GM18507 (cell line): ENCODE data around the gene CAMK1D.
"Not testable (repeated sequence)": the region's sequence is repeated elsewhere in the genome, so short reads cannot be mapped to it uniquely, and the experiment has no call there.

Experiments used
- DNase-seq: peaks from one replicate; pipeline ENCODE4 v3.0.0; 2011; ENCODE audit warnings: low read depth; ENCODE audit not compliant: insufficient read length; ENCODE audit errors: extremely low spot score
- FAIRE-seq: peaks from 2 replicates; lab custom pipeline; 2011; peaks lifted over from hg19 to GRCh38; lab: Jason Lieb, UNC

Gene CAMK1D

DNA sequence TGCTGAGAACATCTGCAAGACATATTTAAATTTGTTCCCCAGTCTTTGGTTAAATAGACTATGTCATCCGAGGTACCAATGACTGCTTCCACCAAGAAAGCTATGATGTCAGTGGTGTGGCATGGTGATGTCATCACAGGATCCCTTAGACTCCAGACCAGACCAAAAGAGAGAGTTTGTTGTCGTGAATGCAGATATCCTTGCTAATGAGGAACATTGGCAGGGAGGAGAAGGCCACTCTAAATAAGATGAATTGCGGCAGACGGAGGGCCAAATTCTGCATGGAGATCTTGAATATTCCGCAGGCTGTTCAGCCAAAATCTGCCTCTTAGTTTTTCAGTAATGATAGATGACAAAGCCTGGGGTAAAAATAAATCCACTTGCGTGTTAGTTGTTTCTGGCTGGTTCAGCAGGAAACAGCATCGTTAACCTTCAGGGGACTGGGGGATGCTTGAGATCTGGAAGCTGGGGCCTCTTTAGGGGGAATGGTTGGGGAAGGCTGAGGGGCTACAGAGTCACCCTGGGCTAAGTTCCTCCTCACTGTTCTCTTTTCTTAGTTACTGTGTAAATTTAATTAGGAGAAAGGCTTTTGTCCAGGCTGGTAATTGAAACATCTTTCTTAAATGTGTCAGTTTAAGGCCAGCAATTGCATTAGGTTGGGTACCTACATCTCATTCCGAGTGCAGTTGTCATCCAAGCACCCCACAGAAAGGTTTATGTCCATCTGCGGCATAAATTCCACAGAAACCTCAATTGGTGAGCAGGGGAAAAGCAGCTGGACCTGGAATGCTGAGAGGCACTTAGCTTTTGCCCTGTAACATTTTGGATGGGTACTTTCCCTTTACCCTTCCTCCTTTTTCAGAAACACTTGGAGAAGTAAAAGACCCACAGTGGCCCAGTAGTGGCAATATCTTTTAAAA, 11.6 kb upstream of the CAMK1D start:
- DNase-seq (no peak), FAIRE-seq (no peak)

DNA sequence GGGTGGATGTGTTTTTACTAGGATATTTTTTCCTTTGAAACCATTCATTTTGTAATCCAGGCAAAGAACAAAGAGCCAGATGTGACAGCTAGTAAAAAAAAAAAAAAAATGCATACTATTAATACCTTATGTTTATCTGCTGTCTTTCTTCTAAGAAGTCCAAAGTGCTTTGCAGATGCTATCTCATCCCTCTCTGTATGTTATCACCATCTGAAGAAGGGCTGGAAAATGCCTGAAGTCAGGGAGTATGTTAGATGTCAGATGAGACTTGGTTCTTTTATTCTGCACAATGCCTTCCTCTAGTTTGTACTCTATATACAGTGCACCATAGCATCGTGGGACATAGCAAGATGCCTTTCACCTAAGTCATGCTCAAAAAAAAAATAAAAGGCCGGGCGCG, 10.4 kb upstream of the CAMK1D start:
- DNase-seq, result no peak
- FAIRE-seq, result no peak

DNA sequence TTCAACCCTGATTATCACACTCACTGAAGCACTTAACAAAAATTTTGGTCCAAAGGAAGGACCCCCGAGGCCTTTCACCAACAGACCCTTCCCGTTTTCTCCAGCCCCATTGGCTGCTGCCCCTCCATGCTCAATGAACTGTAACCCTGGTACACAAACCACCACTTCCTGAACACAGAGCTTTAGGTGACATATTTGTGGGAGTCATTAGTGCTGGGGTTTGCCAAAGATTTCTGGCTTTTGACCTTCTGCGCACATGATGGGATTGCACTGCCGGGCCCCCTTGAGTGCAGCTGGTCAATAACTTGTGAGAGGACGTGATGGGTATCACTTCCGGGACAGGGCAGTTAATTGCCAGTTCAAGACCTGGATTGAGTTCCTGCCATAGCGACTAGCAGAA, 9.0 kb upstream of the CAMK1D start:
- FAIRE-seq, result peak; percentile 56
- no peak for DNase-seq

DNA sequence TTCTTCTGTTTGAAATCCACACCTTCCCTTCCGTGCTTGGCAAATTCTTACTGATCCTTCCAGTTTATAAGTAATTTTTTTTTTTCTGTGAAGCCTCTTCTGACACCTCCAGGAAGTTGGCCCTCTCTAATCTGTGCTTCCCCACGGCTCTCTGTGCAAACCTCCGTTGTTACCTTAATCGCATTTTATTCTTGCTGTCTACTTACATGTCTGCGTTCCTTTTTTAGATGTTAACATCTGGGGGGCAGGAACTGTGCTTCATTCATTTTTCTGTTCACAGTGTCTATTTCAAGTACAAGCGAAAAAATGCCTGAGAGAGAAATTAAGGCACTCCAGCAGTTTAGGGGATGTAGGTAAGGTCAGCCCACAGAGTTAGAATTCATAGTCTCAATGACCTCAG, 8.4 kb upstream of the CAMK1D start:
- FAIRE-seq (peak; percentile 33), DNase-seq (no peak)

DNA sequence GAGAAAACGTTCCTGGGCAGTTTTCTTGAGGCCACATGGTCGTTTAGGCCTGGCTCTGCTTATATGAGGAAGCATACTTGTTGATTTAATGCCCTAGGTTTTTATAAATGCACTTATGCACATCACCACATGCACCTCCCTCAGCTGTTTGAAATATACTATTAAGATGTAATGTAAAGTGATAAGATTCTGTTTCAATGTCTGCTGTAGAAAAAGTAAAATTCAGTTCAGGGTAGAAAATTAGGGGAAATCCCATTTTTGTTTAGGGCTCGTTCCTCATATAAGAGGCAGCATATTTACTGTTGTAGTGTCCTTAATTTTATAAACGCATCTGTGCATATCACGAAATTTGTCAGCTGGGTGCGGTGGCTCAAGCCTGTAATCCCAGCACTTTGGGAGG, 7.8 kb upstream of the CAMK1D start:
- no peak for FAIRE-seq

DNA sequence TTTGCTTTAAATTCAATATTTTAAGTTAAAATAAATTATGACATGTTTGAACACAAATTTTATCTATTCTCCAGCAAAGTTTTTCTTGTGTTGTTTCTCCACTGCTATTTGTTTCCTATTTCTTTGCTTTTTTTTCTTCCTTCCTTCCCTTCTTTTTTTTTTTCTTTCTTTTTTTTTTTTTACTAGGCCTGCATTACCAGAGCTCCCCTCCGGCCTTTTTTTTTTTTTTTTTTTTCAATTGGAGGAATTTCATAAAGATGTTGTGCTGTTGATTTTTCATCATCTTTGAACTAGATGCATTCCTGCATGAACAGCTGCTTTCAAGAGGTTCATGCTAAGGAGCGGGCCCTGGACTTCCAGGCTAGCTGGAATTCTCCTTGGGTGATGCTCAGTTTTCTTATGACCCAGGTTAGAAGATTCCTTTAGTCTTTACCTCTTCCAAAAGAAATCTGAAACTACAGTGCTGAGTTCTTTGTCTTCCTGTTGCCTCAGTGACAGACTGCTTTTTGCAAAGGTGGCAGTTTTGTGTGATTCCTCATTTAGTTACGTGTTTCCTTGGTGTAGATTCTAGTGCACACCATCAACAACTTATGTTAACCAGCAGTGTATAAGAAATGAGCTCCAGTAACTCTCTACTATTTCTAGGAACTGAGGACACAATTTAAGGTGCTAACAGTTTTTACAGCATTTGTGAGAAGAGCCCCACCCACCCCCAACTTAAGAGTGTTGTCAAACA, 4.8 kb upstream of the CAMK1D start:
- DNase-seq (no peak), FAIRE-seq (peak; percentile 12)

More for the DNA sequence above, 7.8 kb upstream of the CAMK1D start:
- DNase-seq, result no peak

DNA sequence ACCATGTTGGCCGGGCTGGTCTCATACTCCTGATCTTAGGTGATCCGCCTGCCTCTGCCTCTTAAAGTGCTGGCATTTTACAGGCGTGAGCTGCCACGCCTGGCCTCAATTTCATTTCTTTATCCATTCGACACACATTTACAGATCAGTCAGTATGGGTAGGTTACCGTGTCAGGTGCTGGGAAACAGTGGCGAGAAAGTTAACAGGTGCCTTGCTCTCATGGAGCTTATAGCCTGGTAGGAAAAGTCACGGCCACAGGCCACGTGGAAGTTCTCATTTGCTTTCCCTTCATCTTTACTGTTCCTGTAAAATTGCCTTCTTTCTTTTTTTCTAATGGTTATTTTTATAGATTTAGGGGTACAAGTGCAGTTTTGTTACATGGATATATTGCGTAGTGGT, 2.6 kb upstream of the CAMK1D start:
- no peak for DNase-seq
- no peak for FAIRE-seq

DNA sequence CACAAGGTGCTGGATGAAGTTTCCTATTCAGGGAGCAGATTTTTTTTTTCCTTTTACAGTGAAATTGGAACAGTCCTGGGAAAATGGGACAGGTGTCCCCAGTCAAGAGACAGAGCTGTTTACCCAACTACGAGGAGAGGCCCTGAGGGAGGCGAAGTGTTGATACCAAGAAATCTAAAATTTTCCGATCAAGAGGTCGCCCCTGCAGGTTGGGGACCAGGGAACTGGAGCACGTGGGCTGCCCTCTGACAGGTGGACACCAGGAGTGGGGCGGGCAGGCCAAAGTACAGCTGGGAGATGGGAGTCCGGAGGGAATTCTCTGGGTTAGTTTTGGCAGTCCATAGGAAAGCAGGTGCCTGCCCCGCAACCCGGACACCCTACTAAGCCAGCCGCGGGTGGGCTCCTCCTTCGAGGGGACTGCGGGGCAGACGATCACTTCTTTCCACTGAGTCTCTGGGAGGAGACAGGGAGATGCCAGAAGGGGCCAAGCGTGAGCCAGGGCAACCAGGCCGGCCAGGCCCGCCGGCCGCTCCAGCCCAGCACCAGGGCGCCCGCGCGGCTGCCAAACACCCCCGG, 965 bp upstream of the CAMK1D start:
- DNase-seq (no peak), FAIRE-seq (no peak)

DNA sequence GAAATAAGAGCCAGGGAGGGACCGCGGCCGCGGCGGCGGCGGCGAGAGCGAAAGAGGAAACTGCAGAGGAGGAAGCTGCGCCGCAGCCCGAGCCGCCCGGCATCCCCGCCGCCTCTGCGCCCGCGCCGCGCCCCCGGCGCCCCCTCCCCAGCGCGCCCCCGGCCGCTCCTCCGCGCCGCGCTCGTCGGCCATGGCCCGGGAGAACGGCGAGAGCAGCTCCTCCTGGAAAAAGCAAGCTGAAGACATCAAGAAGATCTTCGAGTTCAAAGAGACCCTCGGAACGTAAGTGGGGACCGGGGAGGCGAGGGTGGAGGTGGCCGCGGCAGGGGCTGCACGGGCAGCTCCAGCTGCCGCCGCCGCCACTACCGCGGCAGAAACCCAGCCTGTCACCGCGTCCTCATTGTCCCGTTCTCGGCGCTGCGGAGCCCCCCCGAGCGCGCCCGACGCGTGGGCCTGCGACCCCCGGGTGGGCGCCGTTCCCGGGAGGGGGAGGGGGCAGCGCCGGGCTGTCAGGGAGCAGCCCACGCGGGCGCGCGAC, 351 bp downstream of the CAMK1D start:
- no peak for DNase-seq
- FAIRE-seq, result no peak

DNA sequence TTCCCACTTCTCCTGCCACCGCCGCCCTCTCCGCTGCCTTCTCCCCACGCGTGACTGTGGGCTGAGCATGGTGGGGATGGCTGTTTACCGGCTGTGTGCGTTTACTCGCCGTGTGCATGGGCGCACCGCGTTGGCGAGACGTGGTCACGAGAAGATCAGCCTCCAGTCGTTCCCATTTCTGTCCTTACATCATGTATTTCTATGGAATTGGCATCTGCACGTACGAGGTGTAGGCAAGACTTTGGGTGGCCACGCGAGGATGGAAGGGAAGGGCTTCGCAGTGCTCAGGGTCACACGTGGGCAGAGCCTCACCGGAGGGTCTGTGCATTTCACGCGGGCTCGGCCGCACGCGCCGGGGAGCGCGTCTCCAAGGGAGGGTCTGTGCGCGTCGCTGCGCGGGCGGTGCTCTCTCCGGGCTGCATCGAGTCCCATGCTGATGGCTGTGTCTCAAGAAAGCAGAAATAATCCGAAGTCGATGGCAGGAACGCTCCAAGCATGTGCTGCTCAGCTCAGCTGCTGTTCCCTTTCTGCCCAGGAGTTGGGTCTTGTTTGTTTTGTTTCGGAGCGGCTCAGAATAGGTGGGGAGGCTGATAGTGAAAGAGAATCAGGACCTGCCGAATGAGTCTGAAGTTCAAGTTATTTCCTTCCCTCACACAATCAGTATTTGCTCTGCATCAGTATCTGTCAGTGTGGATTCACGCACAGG, 973 bp downstream of the CAMK1D start:
- peak; percentile 87 for FAIRE-seq
- no peak for DNase-seq

DNA sequence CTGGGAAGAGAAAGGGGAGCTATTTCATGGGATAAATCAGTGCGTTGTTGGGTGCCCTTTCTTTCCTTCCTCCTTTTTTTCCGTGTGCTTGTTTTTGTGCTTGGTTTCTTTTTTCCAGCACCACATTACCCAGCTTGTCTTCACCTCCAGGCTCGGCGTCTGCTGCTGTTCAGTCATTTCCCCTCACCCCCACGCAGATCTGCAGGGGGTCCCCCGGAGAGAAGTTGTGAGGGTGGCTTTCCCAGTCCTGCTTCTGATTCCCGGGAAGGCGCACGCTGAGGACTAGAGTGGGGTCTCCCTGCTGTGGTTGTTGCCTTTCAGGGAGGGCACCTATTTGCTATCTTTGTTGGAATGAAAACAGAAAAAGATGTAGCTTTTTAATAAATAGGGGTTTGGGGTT, 1.6 kb downstream of the CAMK1D start:
- no peak for FAIRE-seq
- no peak for DNase-seq

DNA sequence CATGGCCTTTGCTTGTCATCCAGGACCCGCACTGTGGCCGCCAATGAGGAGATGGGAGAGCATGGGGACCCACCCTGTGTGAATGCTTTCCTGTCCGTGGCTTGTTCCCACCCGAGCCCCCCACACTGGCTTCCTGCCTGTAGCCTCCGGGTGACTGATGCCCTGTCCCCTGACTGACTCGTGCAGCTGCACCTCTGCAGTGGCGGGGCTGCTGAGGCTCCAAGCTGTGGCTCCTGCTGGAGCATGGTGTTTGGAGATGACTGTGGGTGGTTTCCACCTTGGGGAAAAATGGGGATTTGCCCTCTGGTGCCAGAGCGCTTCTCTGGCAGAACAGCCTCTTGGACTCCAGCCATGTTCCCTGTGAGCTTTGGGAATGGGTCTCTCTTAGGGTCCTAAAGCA, 2.1 kb downstream of the CAMK1D start:
- FAIRE-seq (no peak), DNase-seq (no peak)

DNA sequence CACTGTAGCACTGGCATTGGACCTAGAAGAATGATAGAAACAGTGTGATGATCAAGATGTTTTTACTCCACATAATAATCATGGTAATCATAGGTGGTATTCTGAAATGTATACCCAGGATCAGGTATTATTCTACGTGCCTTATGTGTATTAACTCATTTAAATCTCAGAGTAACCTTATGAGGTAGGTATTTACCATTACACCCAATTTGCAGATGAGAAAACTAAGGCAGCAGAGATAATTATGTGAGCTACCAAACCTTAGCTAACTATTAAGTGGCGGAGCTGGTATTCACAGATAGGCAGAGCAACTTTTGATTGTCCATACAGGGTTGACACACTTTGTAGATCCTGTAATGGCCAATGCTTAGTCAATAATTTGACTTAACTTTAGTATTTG, 2.5 kb downstream of the CAMK1D start:
- no peak for FAIRE-seq

DNA sequence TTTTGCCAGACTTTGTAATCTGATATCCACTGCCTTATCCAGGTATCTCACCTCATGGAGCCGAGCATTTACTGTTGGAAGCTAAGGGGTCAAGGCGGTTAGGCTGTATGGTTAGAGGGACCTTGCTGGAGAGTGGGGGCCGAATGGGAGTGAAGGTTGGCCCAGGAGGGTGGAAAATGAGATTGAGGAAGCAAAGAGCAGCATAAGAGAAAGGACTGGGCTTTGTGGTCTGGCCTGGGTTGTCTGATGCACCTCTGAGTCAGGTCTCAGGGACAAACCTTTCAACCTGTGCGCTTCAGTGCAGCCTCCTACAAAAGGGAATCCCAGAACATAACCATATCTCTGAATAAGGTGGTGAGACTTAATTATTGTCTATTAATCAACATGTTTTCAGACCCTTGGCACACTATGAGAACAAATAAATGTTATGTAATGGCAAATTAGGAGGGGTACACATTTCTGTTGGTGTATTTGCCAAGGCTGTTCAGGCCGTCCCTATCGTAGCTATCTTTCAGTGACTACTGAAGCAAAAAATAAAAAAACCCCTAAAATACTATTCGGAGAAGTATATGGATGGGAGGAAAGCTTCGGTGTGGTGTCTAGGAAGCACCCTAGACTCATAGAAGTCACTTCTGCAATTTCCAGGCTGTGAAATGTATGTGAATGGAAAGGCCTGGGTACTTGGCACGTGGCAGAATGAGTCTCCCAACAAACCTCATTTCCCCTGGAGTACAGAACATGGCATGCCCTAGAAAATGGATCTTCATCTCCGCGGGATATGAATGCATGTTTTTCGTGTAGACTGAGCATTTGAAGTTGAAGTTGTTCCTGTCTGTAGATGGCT, 4.3 kb downstream of the CAMK1D start:
- no peak for DNase-seq
- peak; percentile 56 for FAIRE-seq

More for the DNA sequence above, 2.5 kb downstream of the CAMK1D start:
- DNase-seq, result no peak

DNA sequence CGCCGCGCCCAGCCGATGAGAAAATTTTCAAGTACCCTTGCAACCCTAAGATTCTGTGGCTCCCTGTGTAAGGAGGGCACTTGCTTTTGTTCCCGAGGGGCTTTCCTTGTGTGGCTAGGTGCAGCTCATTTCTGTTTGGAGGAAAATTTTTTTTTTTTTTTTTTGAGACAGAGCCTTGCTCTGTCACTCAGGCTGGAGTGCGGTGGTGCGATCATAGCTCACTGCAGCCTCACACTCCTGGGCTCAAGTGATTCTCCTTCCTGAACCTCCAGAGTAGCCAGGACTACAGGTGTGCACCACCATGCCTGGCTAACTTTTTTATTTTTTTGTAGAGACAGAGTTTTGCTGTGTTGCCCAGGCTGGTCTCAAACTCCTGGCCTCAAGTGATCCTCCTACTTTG, 5.3 kb downstream of the CAMK1D start:
- not testable (repeated sequence) for DNase-seq, FAIRE-seq

DNA sequence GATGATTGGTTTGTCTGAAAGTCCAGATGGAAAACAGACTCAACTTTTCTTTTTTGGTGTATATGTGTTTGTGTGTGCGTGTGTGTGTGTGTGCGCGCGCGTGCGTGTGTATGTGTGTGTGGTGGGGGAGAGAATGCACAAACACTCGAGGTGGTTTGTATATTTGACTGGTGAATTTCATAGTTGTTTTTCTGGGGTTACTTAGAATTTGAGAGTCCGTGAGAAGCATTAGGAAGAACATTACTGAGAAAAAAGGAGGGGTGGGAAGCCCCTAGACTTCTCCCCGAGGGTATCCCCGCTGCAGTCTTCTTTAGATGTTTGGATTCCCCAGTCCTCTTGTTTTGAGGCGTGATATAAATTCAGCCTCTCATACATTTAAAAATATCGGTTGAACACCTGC, 6.0 kb downstream of the CAMK1D start:
- DNase-seq, result no peak
- FAIRE-seq, result peak; percentile 35

DNA sequence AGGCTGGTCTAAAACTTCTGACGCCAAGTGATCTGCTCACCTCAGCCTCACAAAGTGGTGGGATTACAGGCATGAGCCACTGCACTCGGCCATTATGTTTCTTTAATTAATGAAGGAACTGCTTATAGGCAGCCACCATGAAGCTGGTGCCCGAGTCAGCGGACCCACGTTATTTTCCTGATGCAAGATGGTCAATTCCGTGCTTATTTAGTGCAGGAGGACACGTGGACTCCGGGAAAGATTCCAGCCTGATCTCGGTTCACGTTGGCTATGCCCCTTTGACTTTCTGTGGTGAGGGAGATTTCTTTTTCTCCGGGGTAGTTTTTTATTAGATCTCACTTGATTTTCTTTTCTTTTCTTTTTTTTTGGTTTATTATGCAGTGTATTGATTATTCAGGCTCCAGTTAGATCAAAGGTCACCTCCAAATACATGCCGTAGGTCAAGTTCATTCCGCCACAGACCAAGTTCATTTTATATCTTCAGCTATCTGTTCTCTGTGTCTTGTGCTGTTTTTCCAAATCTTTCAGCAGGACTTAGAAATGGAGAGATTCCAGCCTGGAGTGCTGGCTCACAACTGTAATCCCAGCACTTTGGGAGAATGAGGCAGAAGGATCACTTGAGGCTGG, 8.3 kb downstream of the CAMK1D start:
- DNase-seq (no peak), FAIRE-seq (no peak)

DNA sequence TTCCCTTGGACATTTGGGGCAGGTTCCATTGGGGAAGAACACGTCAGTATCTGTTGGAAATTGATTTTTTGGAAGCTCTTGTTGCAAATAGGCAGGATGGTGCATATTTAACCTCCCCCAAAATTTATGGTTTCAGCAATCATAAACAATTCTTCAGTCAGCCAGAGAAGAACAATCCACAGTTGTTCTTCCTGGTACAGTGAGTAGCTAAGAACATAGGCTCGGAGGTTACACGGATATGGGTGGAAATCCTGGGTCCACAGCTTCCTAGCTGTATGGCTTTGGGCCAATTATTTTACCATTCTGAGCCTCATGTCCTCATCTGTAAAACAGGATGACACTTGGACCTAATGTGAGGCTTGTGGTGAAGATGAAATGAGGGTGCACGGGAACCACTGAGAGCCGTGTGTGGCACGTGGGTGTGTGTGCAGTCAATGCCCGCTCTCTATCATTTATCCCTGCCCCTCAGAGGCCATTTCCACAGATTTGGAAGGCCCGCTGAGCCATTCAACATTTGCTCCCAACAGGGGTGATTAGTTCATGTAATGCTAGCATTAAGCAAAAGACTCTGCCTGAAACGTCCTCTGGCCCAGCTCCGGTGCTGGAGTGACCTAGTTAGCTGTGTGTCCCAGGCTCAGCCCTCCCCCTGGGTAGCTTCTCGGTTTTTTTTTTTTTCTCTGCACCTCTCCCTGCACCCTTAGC, 9.7 kb downstream of the CAMK1D start:
- DNase-seq (no peak), FAIRE-seq (no peak)
